HG03108 (cell line): ENCODE data around the gene RBFOX2.

Experiments used
- ATAC-seq: cut with Tn5 transposase; IDR thresholded peaks from one replicate; pipeline ENCODE4 v1.9.1; 2021; ENCODE audit warnings: moderate library complexity; ENCODE audit not compliant: unreplicated experiment

Gene RBFOX2

DNA sequence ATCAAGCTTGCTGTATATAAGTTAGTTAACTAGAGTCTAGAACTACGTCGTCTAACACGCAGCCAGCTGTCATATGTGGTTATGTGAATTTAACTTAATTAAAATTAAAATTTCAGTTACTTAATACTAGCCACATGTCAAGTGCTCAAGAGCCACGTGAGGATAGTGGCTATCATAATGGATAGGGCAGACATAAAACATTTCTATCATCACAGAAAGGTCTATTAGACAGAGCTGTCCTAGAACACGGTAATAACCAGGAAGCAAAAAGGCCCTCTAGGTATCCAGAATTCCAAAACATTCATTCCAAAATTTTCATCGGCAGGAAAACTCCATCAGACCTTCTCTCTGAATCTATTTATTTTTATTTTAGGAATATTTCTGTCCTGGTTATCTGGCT lies 123.9 kb downstream of the RBFOX2 start:
- ATAC-seq: no peak

- no peak for ATAC-seq
These were observed 124.3 kb downstream of the RBFOX2 start for GRCh38 chr22:35904336-35904692.

- no peak for ATAC-seq
These were observed 124.9 kb downstream of the RBFOX2 start for GRCh38 chr22:35903571-35904335.

- ATAC-seq: no peak
These were observed 128.0 kb downstream of the RBFOX2 start for GRCh38 chr22:35900483-35901168.

GRCh38 chr22:35899736-35900135 lies 128.9 kb downstream of the RBFOX2 start:
- no peak for ATAC-seq

- ATAC-seq: no peak
These were observed 132.4 kb downstream of the RBFOX2 start for GRCh38 chr22:35896111-35896705.

- no peak for ATAC-seq
These were observed 133.5 kb downstream of the RBFOX2 start for GRCh38 chr22:35894937-35895708.

GRCh38 chr22:35894464-35894878 lies 134.2 kb downstream of the RBFOX2 start:
- ATAC-seq: no peak

- no peak for ATAC-seq
These were observed 134.9 kb downstream of the RBFOX2 start for GRCh38 chr22:35893698-35894097.

- no peak for ATAC-seq
These were observed 136.4 kb downstream of the RBFOX2 start for GRCh38 chr22:35892192-35892591.

DNA sequence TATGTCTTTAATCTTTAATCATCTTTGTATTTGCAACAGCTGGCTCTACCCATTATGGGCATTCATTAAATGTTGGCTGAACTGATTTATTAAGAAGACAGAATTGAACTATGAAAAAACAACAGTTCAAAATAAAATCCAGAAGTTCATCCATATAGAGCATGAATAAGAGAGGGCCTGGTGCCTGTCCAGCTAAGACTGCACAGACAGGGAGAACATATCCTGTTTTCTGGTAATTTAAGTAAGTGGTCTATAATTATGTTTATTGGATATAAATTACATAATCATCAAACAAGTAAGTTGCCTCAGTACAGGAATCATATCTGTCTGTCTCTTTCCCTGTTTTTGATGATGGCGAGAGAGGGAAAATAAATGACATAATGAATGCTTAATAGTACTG lies 137.2 kb downstream of the RBFOX2 start:
- no peak for ATAC-seq

DNA sequence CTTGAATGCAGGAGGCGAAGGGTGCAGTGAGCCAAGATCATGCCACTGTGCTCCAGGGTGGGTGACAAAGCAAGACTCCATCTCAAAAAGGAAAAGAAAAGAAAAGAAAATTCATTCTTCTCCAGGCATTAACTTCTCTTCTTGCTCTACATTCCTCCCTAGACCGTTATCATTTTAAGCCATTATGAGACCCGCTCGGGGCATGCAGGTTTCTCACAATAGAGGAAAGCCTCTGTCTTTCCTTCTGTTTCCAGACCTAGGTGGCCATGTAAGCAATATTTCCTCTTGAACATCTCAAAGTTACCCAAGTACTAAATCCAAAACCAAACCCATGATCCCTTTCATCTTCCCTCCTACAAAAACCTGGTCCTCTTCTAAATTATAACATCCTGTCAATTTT lies 139.6 kb downstream of the RBFOX2 start:
- ATAC-seq: no peak

GRCh38 chr22:35888181-35888870 lies 140.3 kb downstream of the RBFOX2 start:
- ATAC-seq: no peak

DNA sequence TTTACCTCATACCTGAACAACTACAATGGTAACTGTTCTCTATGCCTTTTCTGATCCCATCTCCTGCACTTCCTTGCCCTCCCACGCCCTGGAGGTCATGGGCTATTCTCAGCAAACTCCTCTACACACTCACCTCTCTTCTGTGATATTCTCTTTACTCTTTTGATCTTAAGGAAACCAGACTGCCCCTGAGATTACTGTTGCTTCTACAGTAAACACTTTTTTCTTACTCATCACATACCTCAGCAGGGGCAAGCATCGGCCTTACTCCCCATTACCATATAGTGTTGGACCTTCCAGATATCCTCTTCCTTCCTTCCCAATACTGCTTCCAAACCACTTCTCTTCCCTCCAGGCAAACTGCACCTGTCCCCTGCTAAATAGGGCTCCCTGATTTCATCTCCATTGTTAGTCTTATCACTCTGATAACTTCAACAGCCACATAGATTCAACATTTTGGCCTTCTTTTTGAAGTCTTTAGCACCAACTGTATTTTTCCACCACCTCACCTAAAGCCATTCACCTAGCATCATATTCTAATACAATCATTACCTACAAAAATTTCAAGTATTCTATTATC lies 141.2 kb downstream of the RBFOX2 start:
- no peak for ATAC-seq

GRCh38 chr22:35886309-35886708 lies 142.3 kb downstream of the RBFOX2 start:
- ATAC-seq: no peak

DNA sequence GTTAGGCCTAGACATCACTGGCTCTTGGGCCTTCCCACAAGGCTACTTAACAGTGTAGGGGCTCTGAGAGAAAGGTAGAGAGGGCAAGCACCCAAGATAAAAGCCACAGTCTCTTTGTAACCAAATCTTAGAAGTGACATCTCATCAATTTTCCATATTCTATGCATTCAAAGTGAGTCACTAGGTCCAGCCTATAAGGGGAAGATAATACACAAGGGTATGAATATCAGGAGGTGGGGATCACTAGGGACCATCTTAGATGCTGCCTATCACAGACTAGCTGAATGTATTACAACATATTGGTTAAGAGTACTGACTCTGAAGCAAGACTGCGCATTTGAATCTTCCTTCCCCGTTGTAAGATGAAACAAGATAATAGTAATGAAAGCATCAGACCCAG lies 144.1 kb downstream of the RBFOX2 start:
- ATAC-seq: no peak

GRCh38 chr22:35883031-35883620 lies 145.5 kb downstream of the RBFOX2 start:
- no peak for ATAC-seq

- ATAC-seq: no peak
These were observed 146.2 kb downstream of the RBFOX2 start for GRCh38 chr22:35882211-35883030.

- ATAC-seq: no peak
These were observed 149.3 kb downstream of the RBFOX2 start for GRCh38 chr22:35879351-35879750.
